ENCODE data around the gene PHTF2. TPM values are rescaled to one million over a fixed set of nuclear protein-coding genes. Genes with fewer than 3 reads are reported as not detected.
A peak's percentile ranks its signal among the peaks of the same experiment; 100 is the strongest.
"Not testable (repeated sequence)": the region's sequence is repeated elsewhere in the genome, so short reads cannot be mapped to it uniquely, and the experiment has no call there.

Gene PHTF2
- total RNA-seq, 1 donor = 4.3 TPM

- no peak for DNase-seq (ENCODE audit: low read depth in 2 of 3, low spot score in 2 of 3)
Observed at GRCh38 chr7:77826300-77826699, 27.7 kb downstream of the PHTF2 start.

DNA sequence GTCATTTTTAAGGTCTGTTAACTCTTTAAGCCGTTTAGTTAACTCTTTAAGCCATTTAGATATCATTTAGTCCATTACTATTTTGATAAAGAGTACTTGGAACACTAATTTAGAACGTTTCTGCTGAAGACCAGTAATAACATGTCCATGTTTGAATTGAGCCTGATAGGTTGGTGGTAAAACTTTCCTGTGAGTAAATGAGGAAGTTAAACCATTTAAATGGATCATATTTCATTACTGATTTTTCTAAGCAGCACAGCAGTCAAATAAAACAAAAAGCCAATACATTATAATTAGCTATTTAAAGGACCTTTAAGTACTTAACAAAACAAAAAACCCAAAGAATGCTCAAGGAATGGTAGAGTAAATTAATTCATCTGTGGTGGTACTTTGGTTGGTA, 29.4 kb downstream of the PHTF2 start:
- DNase-seq (ENCODE audit: low read depth in 2 of 3, low spot score in 2 of 3) = peak in 1 of 3 donors; percentile 37

DNA sequence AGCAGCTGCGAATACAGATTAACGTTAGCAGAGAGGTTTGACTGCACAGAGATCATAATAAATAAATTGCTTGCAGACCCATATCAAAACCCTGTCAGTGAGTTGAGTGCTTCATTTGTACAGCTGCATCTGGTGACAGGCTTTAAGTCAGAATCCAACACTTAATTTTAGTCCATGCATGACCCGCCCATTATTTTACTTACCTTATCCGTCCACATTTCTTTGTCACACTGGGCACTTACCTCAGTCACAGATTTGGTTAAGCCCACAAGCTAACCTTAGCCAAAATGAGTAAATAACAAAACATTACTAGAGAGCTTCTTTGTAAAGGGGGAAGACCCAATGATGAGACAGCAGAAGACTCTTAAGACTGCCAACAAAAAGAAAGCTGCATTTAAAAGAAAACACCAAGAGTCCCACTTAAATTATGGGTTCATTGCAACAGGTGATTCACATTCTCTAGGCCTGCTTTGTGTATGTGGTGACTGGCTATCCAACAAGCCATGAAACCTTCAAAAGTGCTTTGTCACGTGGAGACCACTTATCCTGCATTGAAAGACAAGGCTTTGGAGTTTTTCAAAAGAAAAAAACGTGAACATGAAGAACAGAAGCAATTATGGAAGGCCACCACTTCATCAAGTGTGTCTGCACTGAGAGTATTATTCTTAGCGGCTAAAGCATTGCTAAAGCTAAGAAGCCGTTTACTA, 32.2 kb downstream of the PHTF2 start:
- DNase-seq (ENCODE audit: low read depth in 2 of 3, low spot score in 2 of 3) = no peak

DNA sequence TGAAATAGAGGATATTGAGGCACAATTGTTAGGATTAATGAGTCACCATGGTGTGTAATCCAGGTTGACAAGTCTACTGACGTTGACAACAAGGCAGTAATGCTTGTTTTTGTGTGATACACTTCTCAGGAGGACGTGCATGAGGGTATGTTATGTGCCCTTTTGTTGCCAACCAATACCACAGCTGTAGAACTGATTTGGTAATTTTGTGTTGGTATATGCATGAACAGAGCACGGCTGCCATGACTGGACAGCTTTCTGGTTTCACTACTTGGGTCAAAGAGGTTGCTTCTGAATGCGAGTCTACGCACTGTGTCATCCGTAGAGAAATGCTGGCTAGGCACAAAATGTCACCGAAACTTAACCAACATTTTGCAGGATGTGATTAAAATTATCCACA, 32.9 kb downstream of the PHTF2 start:
- no peak for DNase-seq (ENCODE audit: low read depth in 2 of 3, low spot score in 2 of 3)

DNA sequence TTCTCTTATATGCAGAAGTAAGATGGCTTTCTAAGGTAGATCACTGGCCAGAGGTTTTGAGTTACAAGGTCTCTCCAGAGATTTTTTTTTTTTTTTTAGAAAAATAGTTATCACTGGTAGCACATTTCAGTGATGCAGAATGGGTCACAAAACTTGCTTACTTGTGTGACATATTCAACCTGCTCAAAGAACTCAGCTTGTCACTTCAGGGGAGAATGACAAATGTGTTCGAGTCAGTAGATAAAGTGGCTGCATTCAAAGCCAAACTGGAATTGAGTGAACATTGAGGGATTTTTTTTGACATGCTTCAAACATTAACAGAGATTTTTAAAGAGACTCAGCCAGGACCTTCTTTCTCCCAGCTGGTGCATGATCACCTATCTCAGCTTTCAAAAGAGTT, 33.4 kb downstream of the PHTF2 start:
- no peak for DNase-seq (ENCODE audit: low read depth in 2 of 3, low spot score in 2 of 3)

- DNase-seq (ENCODE audit: low read depth in 2 of 3, low spot score in 2 of 3) = no peak
Observed at GRCh38 chr7:77833136-77833535, 34.6 kb downstream of the PHTF2 start.

- DNase-seq (ENCODE audit: low read depth in 2 of 3, low spot score in 2 of 3) = not testable (repeated sequence)
Observed at GRCh38 chr7:77836425-77836824, 37.9 kb downstream of the PHTF2 start.

DNA sequence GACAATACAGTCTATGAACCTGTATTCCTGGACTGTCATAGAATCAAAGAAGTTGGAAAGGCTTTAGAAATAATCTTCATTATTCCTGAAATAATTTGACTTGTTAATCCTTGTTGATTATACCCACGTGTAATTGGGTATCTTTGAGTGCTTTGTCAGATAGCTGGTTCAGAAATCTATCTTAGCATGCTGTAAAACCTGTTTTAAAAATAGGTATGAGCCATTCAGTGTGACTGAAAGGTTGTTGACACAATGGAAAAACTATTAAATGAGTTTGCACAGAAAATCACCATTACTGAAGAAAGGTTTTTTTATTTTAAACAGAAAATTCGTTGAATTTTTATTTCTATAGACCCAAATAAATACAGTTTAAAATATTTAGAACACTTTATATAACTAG, 38.7 kb downstream of the PHTF2 start:
- no peak for DNase-seq (ENCODE audit: low read depth in 2 of 3, low spot score in 2 of 3)

- no peak for DNase-seq (ENCODE audit: low read depth in 2 of 3, low spot score in 2 of 3)
Observed at GRCh38 chr7:77837966-77838365, 39.4 kb downstream of the PHTF2 start.

- no peak for DNase-seq (ENCODE audit: low read depth in 2 of 3, low spot score in 2 of 3)
Observed at GRCh38 chr7:77838929-77839491, 40.4 kb downstream of the PHTF2 start.

DNA sequence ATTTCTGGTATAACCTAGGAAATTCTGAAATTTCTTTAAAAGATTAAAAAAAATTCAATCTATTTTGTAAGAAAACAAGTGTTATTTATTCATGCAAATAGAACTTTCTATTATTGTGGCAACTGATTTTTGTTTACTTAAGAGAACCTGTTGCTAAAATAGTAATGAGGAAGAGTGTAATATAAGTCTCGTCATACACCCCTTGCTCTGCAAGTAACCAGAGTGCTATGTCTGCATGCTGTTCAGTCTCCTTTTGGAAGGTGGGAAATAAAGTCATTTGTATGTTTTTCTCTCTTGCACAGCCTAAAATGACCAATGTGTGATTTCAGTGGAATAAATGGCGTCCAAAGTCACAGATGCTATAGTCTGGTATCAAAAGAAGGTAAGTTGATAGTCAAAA, 41.3 kb downstream of the PHTF2 start:
- no peak for DNase-seq (ENCODE audit: low read depth in 2 of 3, low spot score in 2 of 3)

GRCh38 chr7:77843194-77843593, 44.6 kb downstream of the PHTF2 start:
- no peak for DNase-seq (ENCODE audit: low read depth in 2 of 3, low spot score in 2 of 3)

DNA sequence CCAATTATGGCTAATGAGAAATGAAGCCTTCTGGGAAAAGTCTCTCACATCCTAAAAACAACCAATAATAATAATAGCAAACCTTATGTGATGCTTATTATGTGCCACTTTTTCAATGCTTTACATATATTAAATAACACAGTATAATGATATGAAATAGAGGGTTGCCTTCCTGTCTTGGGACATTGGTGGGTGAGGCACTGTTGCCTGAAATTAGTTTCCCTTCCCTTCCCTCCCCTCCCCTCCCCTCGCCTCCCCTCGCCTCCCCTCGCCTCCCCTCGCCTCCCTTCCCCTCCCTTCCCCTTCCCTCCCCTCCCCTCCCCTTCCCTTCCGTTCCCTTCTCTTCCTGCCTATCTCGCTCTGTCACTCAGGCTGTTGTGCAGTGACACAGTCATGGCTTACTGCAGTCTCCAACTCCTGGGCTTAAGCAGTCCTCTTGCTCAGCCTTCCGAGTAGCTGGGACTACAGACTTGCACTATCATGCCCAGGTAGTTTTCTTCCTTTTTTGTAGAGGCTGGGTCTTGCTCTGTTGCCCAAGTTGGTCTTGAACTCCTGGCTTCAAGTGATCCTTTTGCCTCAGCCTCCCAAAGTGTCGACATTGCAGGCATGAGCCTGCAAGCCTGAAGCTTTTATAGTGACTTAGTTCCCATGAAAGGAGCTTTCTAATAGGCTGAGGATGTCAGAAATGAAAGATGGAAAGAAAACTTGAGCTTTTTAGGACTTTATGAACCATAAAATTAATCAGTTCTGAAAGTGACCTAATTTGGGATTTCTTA, 47.9 kb downstream of the PHTF2 start:
- DNase-seq (ENCODE audit: low read depth in 2 of 3, low spot score in 2 of 3) = no peak

- no peak for DNase-seq (ENCODE audit: low read depth in 2 of 3, low spot score in 2 of 3)
Observed at GRCh38 chr7:77855371-77856083, 57.0 kb downstream of the PHTF2 start.

DNA sequence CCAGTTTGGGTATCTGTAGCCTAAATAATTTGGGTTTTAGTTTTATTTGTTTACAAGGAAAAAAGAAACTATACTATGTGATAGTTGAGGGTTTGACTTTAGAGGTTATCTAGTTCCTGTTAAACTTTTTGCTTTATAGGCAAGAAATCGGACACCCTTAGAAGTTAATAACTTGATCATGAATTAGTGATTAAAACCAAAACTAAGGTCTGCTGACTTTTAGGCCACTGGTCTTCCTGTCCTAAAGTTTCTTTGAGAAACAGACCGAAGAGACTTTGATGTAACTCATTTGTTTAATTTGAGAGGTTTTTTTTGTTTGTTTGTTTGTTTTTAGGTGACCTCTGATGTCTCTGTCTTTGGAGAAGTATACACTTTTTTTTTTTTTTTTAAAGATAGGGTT, 59.7 kb downstream of the PHTF2 start:
- no peak for DNase-seq (ENCODE audit: low read depth in 2 of 3, low spot score in 2 of 3)

DNA sequence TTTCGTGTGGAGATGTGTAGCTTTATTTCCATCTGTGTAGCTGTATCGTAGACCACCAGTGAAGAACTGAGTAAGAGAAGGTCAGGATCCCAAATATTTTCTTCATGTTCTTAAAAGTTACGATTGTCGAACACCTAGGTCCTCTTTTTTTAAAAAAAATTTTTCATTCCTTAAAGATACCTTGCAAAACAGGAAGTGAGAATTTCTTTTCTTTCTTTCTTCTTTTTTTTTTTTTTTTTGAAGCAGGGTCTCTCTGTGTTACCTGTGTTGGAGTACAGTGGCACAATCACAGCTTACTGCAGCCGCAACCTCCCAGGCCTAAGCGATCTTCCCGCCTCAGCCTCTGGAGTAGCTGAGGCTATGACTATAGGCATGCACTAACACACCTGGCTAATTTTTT, 60.8 kb downstream of the PHTF2 start:
- DNase-seq (ENCODE audit: low read depth in 2 of 3, low spot score in 2 of 3) = no peak

GRCh38 chr7:77862691-77863090, 64.1 kb downstream of the PHTF2 start:
- DNase-seq (ENCODE audit: low read depth in 2 of 3, low spot score in 2 of 3) = no peak

- no peak for DNase-seq (ENCODE audit: low read depth in 2 of 3, low spot score in 2 of 3)
Observed at GRCh38 chr7:77863860-77864259, 65.3 kb downstream of the PHTF2 start.

DNA sequence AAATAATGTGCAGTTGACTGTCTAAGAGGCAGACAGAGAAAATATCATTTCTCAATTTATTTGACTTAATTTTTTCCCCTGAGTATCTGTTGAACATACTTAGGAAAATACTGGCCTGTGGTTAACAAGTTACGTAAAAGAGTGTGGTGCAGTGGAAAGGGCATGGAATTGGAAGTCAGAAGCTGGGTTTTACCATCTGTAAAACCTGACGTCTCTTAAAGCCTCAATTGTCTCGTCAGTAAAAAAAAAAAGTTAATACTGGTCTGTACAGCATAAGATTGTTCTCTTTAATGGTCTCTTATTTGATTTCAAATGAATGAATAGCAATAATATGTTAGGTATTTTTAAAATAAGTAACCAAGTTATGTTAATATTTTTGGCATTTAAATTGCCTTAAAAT, 67.8 kb downstream of the PHTF2 start:
- no peak for DNase-seq (ENCODE audit: low read depth in 2 of 3, low spot score in 2 of 3)

DNA sequence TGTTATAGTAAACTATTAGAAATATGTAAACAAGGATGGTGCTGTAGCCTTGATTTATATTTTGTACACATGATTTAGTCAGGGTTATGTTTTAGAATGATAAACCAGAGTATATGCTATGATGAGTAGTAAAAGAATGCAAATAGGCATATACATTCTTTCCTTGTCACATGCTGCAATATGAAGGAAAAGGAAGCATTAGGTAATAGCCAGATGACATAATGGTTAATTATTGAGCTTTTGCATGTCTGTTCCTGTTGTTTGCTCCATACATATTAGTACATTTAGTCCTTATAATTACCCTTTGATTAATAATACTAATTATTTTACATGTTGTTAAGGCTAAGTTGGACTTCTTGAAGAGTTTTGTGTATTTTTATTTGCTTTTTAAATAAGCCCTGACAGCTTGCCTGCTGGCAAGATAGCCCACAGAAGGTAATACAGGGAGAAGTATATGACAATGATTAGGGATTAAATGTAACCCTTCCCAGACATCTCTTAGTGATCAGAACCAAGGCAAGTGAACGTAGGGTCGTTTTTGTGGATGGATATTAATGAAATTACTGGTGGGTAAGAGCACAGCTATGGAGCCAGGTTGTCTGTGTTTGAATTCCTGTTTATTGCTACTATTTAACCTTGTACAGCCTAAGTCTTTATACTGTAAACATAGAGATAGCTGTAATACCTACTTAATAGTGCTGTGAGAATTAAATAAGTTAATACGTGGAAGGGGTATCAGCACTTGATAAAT, 68.4 kb downstream of the PHTF2 start:
- DNase-seq (ENCODE audit: low read depth in 2 of 3, low spot score in 2 of 3) = no peak

DNA sequence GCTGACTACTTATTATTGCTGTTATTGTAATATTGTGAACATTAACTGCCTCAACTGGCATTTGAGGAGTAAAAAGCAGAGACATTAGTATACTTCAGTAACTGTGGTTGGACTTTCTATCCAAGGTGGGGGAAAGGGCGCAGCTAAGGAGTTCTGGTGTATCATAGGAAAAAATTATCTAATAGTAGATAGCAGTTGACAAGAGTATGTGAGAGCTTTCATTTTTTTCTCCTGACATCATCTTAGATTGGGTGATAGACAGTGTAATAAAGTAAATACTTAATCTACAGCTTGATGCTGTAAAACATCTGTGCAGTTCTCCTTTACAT, 68.9 kb downstream of the PHTF2 start:
- DNase-seq (ENCODE audit: low read depth in 2 of 3, low spot score in 2 of 3) = no peak

Measured in hematopoietic multipotent progenitor cell (in vitro differentiated cells).